Liver (tissue), 9 donors: Measurements from ENCODE around the gene PRDM5. TPM values are rescaled to one million over a fixed set of nuclear protein-coding genes. Genes with fewer than 3 reads are reported as not detected.

Experiments
- DNase-seq: peaks from one replicate; pipeline ENCODE4 v3.0.0-alpha.2; 2017; ENCODE audit warnings: low spot score
- H3K27ac ChIP-seq, 2 donors: one replicate each; pipeline ENCODE4 v1.7.0; 2013; ENCODE audit warnings: inconsistent platforms in 2 of 2, low read length in 2 of 2, control low read depth in 1 of 2, low read depth in 1 of 2, mild to moderate bottlenecking in 1 of 2
- H3K27me3 ChIP-seq, 4 donors: one replicate each; pipeline versions ENCODE4 v1.6.1 to v1.7.0; 2013; ENCODE audit warnings: low read length in 3 of 4, inconsistent platforms in 1 of 4, mild to moderate bottlenecking in 1 of 4, moderate library complexity in 1 of 4; ENCODE audit not compliant: control insufficient read depth in 4 of 4, insufficient read depth in 4 of 4
- H3K36me3 ChIP-seq, 4 donors: one replicate each; pipeline versions ENCODE4 v1.6.1 to v1.7.0; 2013; ENCODE audit warnings: low read length in 3 of 4, mild to moderate bottlenecking in 3 of 4, low read depth in 1 of 4, moderate library complexity in 1 of 4; ENCODE audit not compliant: control insufficient read depth in 4 of 4, insufficient read depth in 3 of 4
- H3K4me1 ChIP-seq, 4 donors: one replicate each; pipeline versions ENCODE4 v1.6.1 to v1.7.0; 2013; ENCODE audit warnings: low read length in 3 of 4, mild to moderate bottlenecking in 3 of 4, moderate library complexity in 1 of 4; ENCODE audit not compliant: control insufficient read depth in 4 of 4, insufficient read depth in 4 of 4
- H3K4me3 ChIP-seq, 3 donors: one replicate each; pipeline versions ENCODE4 v1.6.1 to v1.7.0; 2013; ENCODE audit warnings: low read length in 3 of 3, control low read depth in 1 of 3, low read depth in 1 of 3, mild to moderate bottlenecking in 1 of 3
- H3K9ac ChIP-seq, 2 donors: one replicate each; pipeline ENCODE4 v1.7.0; 2013; ENCODE audit warnings: low read length in 2 of 2, mild to moderate bottlenecking in 2 of 2, moderate library complexity in 2 of 2, control low read depth in 1 of 2, low read depth in 1 of 2
- H3K9me3 ChIP-seq, 4 donors: one replicate each; pipeline versions ENCODE4 v1.6.1 to v1.7.0; 2013; ENCODE audit warnings: low read length in 3 of 4; ENCODE audit not compliant: control insufficient read depth in 4 of 4
- ATF3 ChIP-seq: IDR thresholded peaks from 2 replicates; pipeline ENCODE4 v1.6.1; 2016; ENCODE audit warnings: antibody characterized with exemption
- CTCF ChIP-seq: fragments of 150-350 bp; IDR thresholded peaks from 2 replicates; pipeline ENCODE4 v1.5.1; 2017; ENCODE audit warnings: improper control_type of control experiment, low read depth, low read length; ENCODE audit not compliant: missing input control
- EGR1 ChIP-seq, 2 donors: IDR thresholded peaks; 2 replicates each; pipeline ENCODE4 v1.6.1; 2016 to 2018; ENCODE audit warnings: antibody characterized with exemption in 2 of 2, low read depth in 2 of 2
- FOXA1 ChIP-seq: IDR thresholded peaks from 2 replicates; pipeline ENCODE4 v1.6.1; 2016; ENCODE audit warnings: antibody characterized with exemption
- FOXA2 ChIP-seq: IDR thresholded peaks from 2 replicates; pipeline ENCODE4 v1.6.1; 2016; ENCODE audit warnings: antibody characterized with exemption
- GABPA ChIP-seq, 2 donors: IDR thresholded peaks in 1 of 2; conservative IDR thresholded peaks in 1 of 2; 2 replicates each; pipeline ENCODE4 v1.6.1; 2016; ENCODE audit warnings: antibody characterized with exemption in 2 of 2, mild to moderate bottlenecking in 1 of 2, moderate library complexity in 1 of 2
- HNF4A ChIP-seq, 2 donors: conservative IDR thresholded peaks; 2 replicates each; pipeline ENCODE4 v1.6.1; 2016; ENCODE audit warnings: antibody characterized with exemption in 2 of 2, mild to moderate bottlenecking in 2 of 2
- HNF4G ChIP-seq: IDR thresholded peaks from 2 replicates; pipeline ENCODE4 v1.6.1; 2016; ENCODE audit warnings: antibody characterized with exemption
- JUND ChIP-seq, 2 donors: IDR thresholded peaks; 2 replicates each; pipeline ENCODE4 v1.6.1; 2016; ENCODE audit warnings: antibody characterized with exemption in 2 of 2
- MAX ChIP-seq: IDR thresholded peaks from 2 replicates; pipeline ENCODE4 v1.6.1; 2016; ENCODE audit warnings: antibody characterized with exemption
- NR2F2 ChIP-seq: IDR thresholded peaks from 2 replicates; pipeline ENCODE4 v1.6.1; 2016; ENCODE audit warnings: antibody characterized with exemption
- RAD21 ChIP-seq, 2 donors: IDR thresholded peaks; 2 replicates each; pipeline ENCODE4 v1.6.1; 2016; ENCODE audit warnings: antibody characterized with exemption in 2 of 2, mild to moderate bottlenecking in 2 of 2
- REST ChIP-seq: IDR thresholded peaks from 2 replicates; pipeline ENCODE4 v1.6.1; 2016; ENCODE audit warnings: antibody characterized with exemption, mild to moderate bottlenecking
- RXRA ChIP-seq, 2 donors: IDR thresholded peaks; 2 replicates each; pipeline ENCODE4 v1.6.1; 2017 to 2018; ENCODE audit warnings: antibody characterized with exemption in 2 of 2, mild to moderate bottlenecking in 1 of 2
- SP1 ChIP-seq: IDR thresholded peaks from 2 replicates; pipeline ENCODE4 v1.6.1; 2018; ENCODE audit warnings: antibody characterized with exemption, mild to moderate bottlenecking
- TAF1 ChIP-seq: conservative IDR thresholded peaks from 2 replicates; pipeline ENCODE4 v1.6.1; 2016; ENCODE audit warnings: antibody characterized with exemption, mild to moderate bottlenecking
- YY1 ChIP-seq: IDR thresholded peaks from 2 replicates; pipeline ENCODE4 v1.6.1; 2016; ENCODE audit warnings: antibody characterized with exemption, mild to moderate bottlenecking
- ZBTB33 ChIP-seq: IDR thresholded peaks from 2 replicates; pipeline ENCODE4 v1.6.1; 2016; ENCODE audit warnings: antibody characterized with exemption
- WGBS: extraction: QIAGEN DNeasy Blood & Tissue Kit; methylation state at CpG from one replicate; pipeline ENCODE4 v1.1.7; 2013; 5-methylcytosine and 5-hydroxymethylcytosine counted together
- polyA plus RNA-seq, 2 donors: library from polyadenylated mRNA; stranded (reverse) in 1 of 2; unstranded in 1 of 2; fragments of 200-250 nt in 1 of 2; fragments of >200 nt in 1 of 2; fragmentation: Nextera tagmentation in 1 of 2; extraction: Ambion mirVana in 1 of 2; gene quantifications; one replicate each; pipeline versions ENCODE4 v1.2.1 to v1.2.3, GENCODE V29; 2013 to 2015
- total RNA-seq, 2 donors: library from RNA; depleted of rRNA; stranded (reverse); fragments of >200 nt; gene quantifications; one replicate each; pipeline ENCODE4 v1.2.3, GENCODE V29; 2014
- donor health status: healthy.
- donor health status: healthy.
- donor health status: healthy.
- donor health status: healthy.
- donor health status: healthy.

The PRDM5 gene
- total and polyA plus RNA-seq, 4 donors: 0.17 to 4.0 (median 1.1) TPM

GRCh38 chr4:120723105-120723504 is 199.4 kb downstream of the PRDM5 start:
- 81% methylated on average over 3 of the region's 3 CpGs for WGBS

More at GRCh38 chr4:120723105-120723504, 199.4 kb downstream of the PRDM5 start:
- Histone ChIP-seq H3K9me3 (no peaks in the 10 kb centered on the region), H3K27me3 (no peaks in the 10 kb centered on the region), H3K9ac (no peak overlapping the region), H3K4me3 (no peak overlapping the region), H3K27ac (no peak overlapping the region), H3K4me1 (no peaks in the 10 kb centered on the region), H3K36me3 (no peaks in the 10 kb centered on the region)
- DNase-seq: no peak
- TF ChIP-seq REST (no peak), HNF4A (conservative IDR thresholded peaks at IDR 0.05) (no peak), GABPA (IDR thresholded peaks at IDR 0.05 in 1 of 2, conservative IDR thresholded peaks at IDR 0.05 in 1 of 2) (no peak), SP1 (no peak), JUND (IDR thresholded peaks at IDR 0.05) (no peak), FOXA1 (no peak), CTCF (no peak), ATF3 (no peak), EGR1 (IDR thresholded peaks at IDR 0.05; ENCODE audit: low read depth in 2 of 2) (no peak), HNF4G (no peak), TAF1 (no peak), FOXA2 (no peak), RXRA (IDR thresholded peaks at IDR 0.05) (no peak), RAD21 (IDR thresholded peaks at IDR 0.05) (no peak), YY1 (no peak), ZBTB33 (no peak), NR2F2 (no peak), MAX (no peak)
